ENCODE measurements around the gene RSPO1. TPM values are rescaled to one million over a fixed set of nuclear protein-coding genes. Genes with fewer than 3 reads are reported as not detected.

The RSPO1 gene
- polyA plus RNA-seq, 1 donor (not counting 4 experiments of a cell fraction or from before 2014, with no cell fraction given), result not detected

DNA sequence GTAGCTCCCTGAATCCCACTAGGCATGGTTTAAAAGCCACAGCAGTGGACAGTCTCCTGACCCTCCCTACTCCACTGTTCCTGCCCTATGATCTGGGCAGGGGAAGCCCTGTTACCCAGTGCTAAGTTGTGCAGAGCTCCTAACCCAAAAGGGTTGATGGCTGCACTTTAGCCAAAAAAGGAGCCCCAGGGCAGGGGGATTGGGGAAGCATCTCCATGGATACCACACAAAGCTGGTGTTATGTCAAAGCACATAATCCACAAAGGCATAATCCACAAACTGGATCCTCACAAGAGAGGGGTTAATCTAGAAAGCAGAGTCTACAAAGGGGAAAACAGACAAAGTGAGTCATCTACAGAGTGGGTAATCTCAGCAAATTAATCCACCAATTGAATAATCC is 5.7 kb downstream of the RSPO1 start:
- FAIRE-seq (no peak), DNase-seq (ENCODE audit: low read depth, low spot score) (no peak)
- no peak overlapping the region for H3K9ac ChIP-seq (ENCODE audit: control insufficient read depth, extremely low read depth, insufficient read depth, low read length)
- no peaks in the 10 kb centered on the region for H3K4me1 ChIP-seq (ENCODE audit: control insufficient read depth, extremely low read depth, insufficient read depth, low read length)
- H3K9me1 ChIP-seq (ENCODE audit: control insufficient read depth, extremely low read depth, insufficient read depth, low read length), result no peaks in the 10 kb centered on the region
- dilution Hi-C loops (cut with MboI; ENCODE audit: extremely low pct_ligation_motif_present, low sequenced_read_pairs), result no loop called here
- no peak for TF ChIP-seq CTCF (optimal IDR thresholded peaks at IDR 0.05 in 1 of 3, IDR thresholded peaks at IDR 0.05 in 1 of 3, conservative IDR thresholded peaks at IDR 0.05 in 1 of 3; ENCODE audit: extremely low read depth in 1 of 3, insufficient read depth in 2 of 3, low read length in 3 of 3)
- no peak for TF ChIP-seq EZH2 (IDR thresholded peaks at IDR 0.05; ENCODE audit: low read length)
- peaks cover 75% of the 10 kb centered on the region for H3K27me3 ChIP-seq (ENCODE audit: control insufficient read depth, extremely low read depth, insufficient read depth, low read length)
- H3K9me3 ChIP-seq (ENCODE audit: control insufficient read depth, low read depth, low read length), result no peaks in the 10 kb centered on the region
- no peak overlapping the region for H3K4me2 ChIP-seq (ENCODE audit: control insufficient read depth, extremely low read depth, insufficient read depth, low read depth, low read length)
- no peaks in the 10 kb centered on the region for H3K36me3 ChIP-seq (ENCODE audit: control insufficient read depth in 2 of 2, extremely low read depth in 1 of 2, insufficient read depth in 2 of 2, low read length in 2 of 2)
- H2AFZ ChIP-seq (ENCODE audit: control insufficient read depth, low read length), result no peak overlapping the region
- H3K4me3 ChIP-seq (ENCODE audit: control insufficient read depth in 2 of 3, extremely low read depth in 1 of 3, insufficient read depth in 2 of 3, low read depth in 1 of 3, low read length in 3 of 3), result no peak overlapping the region
- H3K27ac ChIP-seq (ENCODE audit: control insufficient read depth, insufficient read depth, low read length), result no peak overlapping the region
- H4K20me1 ChIP-seq (ENCODE audit: control insufficient read depth, extremely low read depth, insufficient read depth, low read length), result no peaks in the 10 kb centered on the region
- no peaks in the 10 kb centered on the region for H3K79me2 ChIP-seq (ENCODE audit: control insufficient read depth, insufficient read depth, low read length)

- no peak for DNase-seq (ENCODE audit: low read depth, low spot score)
These were observed 6.6 kb downstream of the RSPO1 start for GRCh38 chr1:37628026-37628556.

More at GRCh38 chr1:37628026-37628556, 6.6 kb downstream of the RSPO1 start:
- FAIRE-seq, result no peak
- no peak overlapping the region for H3K4me2 ChIP-seq (ENCODE audit: control insufficient read depth, extremely low read depth, insufficient read depth, low read depth, low read length)
- H3K79me2 ChIP-seq (ENCODE audit: control insufficient read depth, insufficient read depth, low read length), result no peaks in the 10 kb centered on the region
- H2AFZ ChIP-seq (ENCODE audit: control insufficient read depth, low read length), result no peak overlapping the region
- H3K9me3 ChIP-seq (ENCODE audit: control insufficient read depth, low read depth, low read length), result no peaks in the 10 kb centered on the region
- H3K9me1 ChIP-seq (ENCODE audit: control insufficient read depth, extremely low read depth, insufficient read depth, low read length), result no peaks in the 10 kb centered on the region
- TF ChIP-seq CTCF (optimal IDR thresholded peaks at IDR 0.05 in 1 of 3, IDR thresholded peaks at IDR 0.05 in 1 of 3, conservative IDR thresholded peaks at IDR 0.05 in 1 of 3; ENCODE audit: extremely low read depth in 1 of 3, insufficient read depth in 2 of 3, low read length in 3 of 3), result no peak
- no peak for TF ChIP-seq EZH2 (IDR thresholded peaks at IDR 0.05; ENCODE audit: low read length)
- no peaks in the 10 kb centered on the region for H4K20me1 ChIP-seq (ENCODE audit: control insufficient read depth, extremely low read depth, insufficient read depth, low read length)
- no peaks in the 10 kb centered on the region for H3K36me3 ChIP-seq (ENCODE audit: control insufficient read depth in 2 of 2, extremely low read depth in 1 of 2, insufficient read depth in 2 of 2, low read length in 2 of 2)
- no peak overlapping the region for H3K27ac ChIP-seq (ENCODE audit: control insufficient read depth, insufficient read depth, low read length)
- dilution Hi-C loops (cut with MboI; ENCODE audit: extremely low pct_ligation_motif_present, low sequenced_read_pairs), result no loop called here
- H3K9ac ChIP-seq (ENCODE audit: control insufficient read depth, extremely low read depth, insufficient read depth, low read length), result no peak overlapping the region
- no peak overlapping the region for H3K4me3 ChIP-seq (ENCODE audit: control insufficient read depth in 2 of 3, extremely low read depth in 1 of 3, insufficient read depth in 2 of 3, low read depth in 1 of 3, low read length in 3 of 3)
- no peaks in the 10 kb centered on the region for H3K4me1 ChIP-seq (ENCODE audit: control insufficient read depth, extremely low read depth, insufficient read depth, low read length)
- peaks cover 66% of the 10 kb centered on the region for H3K27me3 ChIP-seq (ENCODE audit: control insufficient read depth, extremely low read depth, insufficient read depth, low read length)

Data from keratinocyte (primary cell).